ENCODE data around the gene RFLNA.
"Not testable (repeated sequence)": the region's sequence is repeated elsewhere in the genome, so short reads cannot be mapped to it uniquely, and the experiment has no call there.

RFLNA gene

GRCh38 chr12:124284368-124284767 lies 10.5 kb upstream of the RFLNA start:
- DNase-seq = no peak

- DNase-seq = peak; percentile 28
Observed at GRCh38 chr12:124286414-124286813, 8.5 kb upstream of the RFLNA start.

GRCh38 chr12:124286971-124287370 lies 7.9 kb upstream of the RFLNA start:
- DNase-seq = no peak

GRCh38 chr12:124289634-124290600 lies 5.0 kb upstream of the RFLNA start:
- no peak for DNase-seq

- DNase-seq = no peak
Observed at GRCh38 chr12:124292385-124292784, 2.5 kb upstream of the RFLNA start.

GRCh38 chr12:124293286-124294003 lies 1.4 kb upstream of the RFLNA start:
- DNase-seq = no peak

GRCh38 chr12:124295431-124296058 lies 652 bp downstream of the RFLNA start:
- DNase-seq = no peak

- no peak for DNase-seq
Observed at GRCh38 chr12:124296295-124296915, 1.5 kb downstream of the RFLNA start.

- no peak for DNase-seq
Observed at GRCh38 chr12:124296916-124297351, 2.0 kb downstream of the RFLNA start.

- DNase-seq = no peak
Observed at GRCh38 chr12:124297389-124297788, 2.5 kb downstream of the RFLNA start.

GRCh38 chr12:124297856-124298255 lies 3.0 kb downstream of the RFLNA start:
- no peak for DNase-seq

- no peak for DNase-seq
Observed at GRCh38 chr12:124298685-124299410, 4.0 kb downstream of the RFLNA start.

GRCh38 chr12:124299628-124300388 lies 4.9 kb downstream of the RFLNA start:
- no peak for DNase-seq

GRCh38 chr12:124300657-124301056 lies 5.8 kb downstream of the RFLNA start:
- not testable (repeated sequence) for DNase-seq

GRCh38 chr12:124301084-124301654 lies 6.3 kb downstream of the RFLNA start:
- no peak for DNase-seq

- no peak for DNase-seq
Observed at GRCh38 chr12:124302241-124302806, 7.4 kb downstream of the RFLNA start.

- no peak for DNase-seq
Observed at GRCh38 chr12:124302807-124303578, 8.1 kb downstream of the RFLNA start.

- no peak for DNase-seq
Observed at GRCh38 chr12:124303579-124304313, 8.9 kb downstream of the RFLNA start.

- no peak for DNase-seq
Observed at GRCh38 chr12:124304314-124304790, 9.5 kb downstream of the RFLNA start.
